ENCODE results near the gene USP5.
"Not testable (repeated sequence)": the region's sequence is repeated elsewhere in the genome, so short reads cannot be mapped to it uniquely, and the experiment has no call there.

The USP5 gene

DNA sequence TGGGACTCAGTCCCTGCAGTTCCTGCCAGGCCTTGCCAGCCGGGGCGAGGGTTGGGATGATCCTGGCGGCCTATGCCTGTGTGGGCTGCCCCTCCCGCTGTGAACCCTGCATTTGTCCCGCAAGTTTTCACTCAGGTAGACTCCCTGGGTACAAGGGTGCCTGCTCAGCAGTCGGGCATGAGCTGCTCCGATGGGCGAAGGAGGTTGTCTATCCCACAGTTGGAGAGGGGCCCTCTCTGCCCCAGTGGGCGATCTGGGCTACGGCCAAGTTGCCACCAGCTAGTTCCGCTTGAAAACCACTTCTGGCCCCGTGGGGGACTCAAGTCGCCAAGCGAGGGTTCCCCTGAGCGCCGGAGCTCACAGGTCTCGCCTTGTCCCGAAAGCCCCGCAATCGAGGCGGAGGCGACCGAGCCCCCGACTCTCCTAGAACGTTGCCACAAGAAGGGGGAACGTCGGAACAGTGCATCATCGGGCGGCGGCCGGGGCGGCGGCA, 15.0 kb downstream of the USP5 start:
- no peaks in the 10 kb centered on the region for H3K27me3 ChIP-seq (ENCODE audit: insufficient read depth, low read length, poor library complexity)
- no peak overlapping the region for H2BK5ac ChIP-seq (ENCODE audit: low read length)
- H3K4me1 ChIP-seq (ENCODE audit: control insufficient read depth, low read depth, low read length), result peaks cover 5% of the 10 kb centered on the region
- H3K4me3 ChIP-seq (ENCODE audit: low read length), result peak overlapping the region; percentile 46
- no peak overlapping the region for H3K27ac ChIP-seq (ENCODE audit: low read depth, low read length)
- H4K5ac ChIP-seq (ENCODE audit: low read length), result no peak overlapping the region
- H4K8ac ChIP-seq (ENCODE audit: low read depth, low read length), result no peak overlapping the region
- peak overlapping the region; percentile 79 for H3K9ac ChIP-seq (ENCODE audit: low read length)
- no CpG with 5 or more reads among the region's 33 CpGs for WGBS (ENCODE audit: extremely low coverage, insufficient coverage, low lambda C conversion rate)
- no peak for DNase-seq
- H3K4ac ChIP-seq (ENCODE audit: low read depth, low read length), result peak overlapping the region; percentile 39
- H2BK15ac ChIP-seq (replicated peaks; ENCODE audit: low read depth), result no peak overlapping the region
- peaks cover 15% of the 10 kb centered on the region for H3K79me1 ChIP-seq (ENCODE audit: low read length)
- H3K79me2 ChIP-seq (ENCODE audit: control insufficient read depth, insufficient read depth, low read length), result peaks cover 17% of the 10 kb centered on the region
- H3K36me3 ChIP-seq (ENCODE audit: control insufficient read depth, insufficient read depth, low read length), result peaks cover 10% of the 10 kb centered on the region
- peak overlapping the region; percentile 74 for H3K4me2 ChIP-seq (ENCODE audit: low read length)
- peak overlapping the region; percentile 41 for H3K18ac ChIP-seq (ENCODE audit: low read length)
- H2AK5ac ChIP-seq (ENCODE audit: low read length), result no peak overlapping the region
- H3K56ac ChIP-seq (ENCODE audit: low read length), result peak overlapping the region; percentile 90
- H2BK120ac ChIP-seq (ENCODE audit: low read depth, low read length), result no peak overlapping the region
- peak overlapping the region; percentile 48 for H3K23ac ChIP-seq (ENCODE audit: low read length)

DNA sequence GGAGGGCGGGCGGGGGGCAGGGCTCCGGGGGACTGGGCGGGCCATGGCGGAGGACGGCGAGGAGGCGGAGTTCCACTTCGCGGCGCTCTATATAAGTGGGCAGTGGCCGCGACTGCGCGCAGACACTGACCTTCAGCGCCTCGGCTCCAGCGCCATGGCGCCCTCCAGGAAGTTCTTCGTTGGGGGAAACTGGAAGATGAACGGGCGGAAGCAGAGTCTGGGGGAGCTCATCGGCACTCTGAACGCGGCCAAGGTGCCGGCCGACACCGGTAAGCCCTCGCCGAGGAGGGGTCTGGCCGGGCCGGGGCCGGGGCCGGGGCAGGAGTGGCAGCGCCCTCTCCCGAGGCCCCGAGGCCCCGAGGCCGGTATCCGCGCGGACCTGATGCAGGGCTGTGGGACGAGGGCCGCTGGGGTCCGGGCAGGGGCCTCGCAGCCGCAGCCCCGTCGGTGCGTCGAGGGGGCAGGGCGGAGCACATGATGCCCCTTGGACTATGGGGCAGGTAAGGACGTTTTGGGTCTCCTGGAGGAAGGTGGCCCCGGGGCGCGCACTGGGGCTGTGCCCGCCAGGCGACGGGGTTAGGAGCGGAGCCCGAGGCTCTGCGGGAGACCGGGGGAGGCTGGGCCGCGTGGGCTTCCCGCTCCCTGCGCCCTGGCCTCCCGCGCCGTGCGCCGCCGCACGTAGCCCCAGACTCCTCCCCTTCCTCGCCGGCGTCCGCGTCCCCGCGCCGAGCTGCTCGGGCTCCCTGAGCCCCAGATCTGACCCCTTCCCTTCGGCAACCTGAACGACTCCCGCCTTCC, 15.7 kb downstream of the USP5 start, which contains the start of gene TPI1:
TSS of gene TPI1 (plus strand) at position 119 of the 798 bp plus-strand sequence. CDS start at position 155, 36 bp downstream.
- DNase-seq, result peak; percentile 80
- Histone ChIP-seq H3K79me2 (ENCODE audit: control insufficient read depth, insufficient read depth, low read length) (peaks cover 17% of the 10 kb centered on the region), H3K27ac (ENCODE audit: low read depth, low read length) (peak within 1 kb of the TSS; percentile 82), H3K4me2 (ENCODE audit: low read length) (peak within 1 kb of the TSS; percentile 99), H2BK15ac (replicated peaks; ENCODE audit: low read depth) (no peak within 1 kb of the TSS), H3K18ac (ENCODE audit: low read length) (peak within 1 kb of the TSS; percentile 91), H3K23ac (ENCODE audit: low read length) (peak within 1 kb of the TSS; percentile 91), H4K5ac (ENCODE audit: low read length) (no peak within 1 kb of the TSS), H4K8ac (ENCODE audit: low read depth, low read length) (peak within 1 kb of the TSS; percentile 7), H3K56ac (ENCODE audit: low read length) (peak within 1 kb of the TSS; percentile 97), H3K9ac (ENCODE audit: low read length) (peak within 1 kb of the TSS; percentile 100), H2BK5ac (ENCODE audit: low read length) (peak within 1 kb of the TSS; percentile 81), H3K79me1 (ENCODE audit: low read length) (peaks cover 15% of the 10 kb centered on the region), H3K4me3 (ENCODE audit: low read length) (peak within 1 kb of the TSS; percentile 93), H3K27me3 (ENCODE audit: insufficient read depth, low read length, poor library complexity) (no peaks in the 10 kb centered on the region), H2AK5ac (ENCODE audit: low read length) (peak within 1 kb of the TSS; percentile 55), H3K4ac (ENCODE audit: low read depth, low read length) (peak within 1 kb of the TSS; percentile 83), H3K36me3 (ENCODE audit: control insufficient read depth, insufficient read depth, low read length) (peaks cover 10% of the 10 kb centered on the region), H2BK120ac (ENCODE audit: low read depth, low read length) (no peak within 1 kb of the TSS), H3K4me1 (ENCODE audit: control insufficient read depth, low read depth, low read length) (peaks cover 5% of the 10 kb centered on the region)
- no CpG with 5 or more reads among the region's 86 CpGs for WGBS (ENCODE audit: extremely low coverage, insufficient coverage, low lambda C conversion rate)

DNA sequence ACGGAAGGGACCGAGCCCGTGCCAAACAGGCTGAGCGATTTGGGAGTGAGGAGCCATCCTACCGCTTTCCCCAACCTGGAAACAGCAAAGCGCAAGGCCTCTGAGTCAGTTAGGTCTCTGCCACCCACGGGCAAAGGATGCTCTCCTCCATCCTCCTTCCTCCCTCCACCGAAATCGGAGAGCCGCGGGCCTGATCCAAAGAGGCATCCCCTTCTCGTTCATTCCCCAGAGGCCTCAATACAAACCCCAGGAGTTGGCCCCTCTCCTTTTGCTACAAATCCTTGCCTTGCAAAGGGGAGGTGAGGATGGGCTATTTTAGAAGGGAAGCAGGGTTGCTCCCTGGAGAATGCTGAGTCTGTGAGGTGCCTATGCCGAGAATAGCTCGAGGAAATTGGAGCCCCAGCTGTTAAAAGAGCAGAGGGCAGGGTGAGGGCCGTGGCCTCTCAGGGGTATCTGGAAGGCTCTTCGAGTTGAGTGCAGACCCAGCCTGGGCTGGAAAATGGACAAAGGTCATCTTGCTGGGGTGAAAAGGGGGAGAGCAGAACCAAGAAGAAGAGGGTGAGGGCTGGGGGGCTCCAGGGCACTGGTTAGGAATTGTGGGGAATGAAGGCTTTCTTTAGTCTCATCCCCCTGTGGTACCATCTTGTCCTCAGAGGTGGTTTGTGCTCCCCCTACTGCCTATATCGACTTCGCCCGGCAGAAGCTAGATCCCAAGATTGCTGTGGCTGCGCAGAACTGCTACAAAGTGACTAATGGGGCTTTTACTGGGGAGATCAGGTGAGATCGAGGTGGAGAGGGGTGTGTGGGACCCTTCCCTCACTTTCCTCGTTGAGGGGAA, 16.5 kb downstream of the USP5 start:
- Histone ChIP-seq H3K36me3 (ENCODE audit: control insufficient read depth, insufficient read depth, low read length) (peaks cover 7% of the 10 kb centered on the region), H3K56ac (ENCODE audit: low read length) (peak overlapping the region; percentile 97), H3K4me1 (ENCODE audit: control insufficient read depth, low read depth, low read length) (peaks cover 5% of the 10 kb centered on the region), H3K4me3 (ENCODE audit: low read length) (peak overlapping the region; percentile 93), H4K5ac (ENCODE audit: low read length) (no peak overlapping the region), H3K9ac (ENCODE audit: low read length) (peak overlapping the region; percentile 100), H3K4ac (ENCODE audit: low read depth, low read length) (no peak overlapping the region), H2BK120ac (ENCODE audit: low read depth, low read length) (no peak overlapping the region), H2BK15ac (replicated peaks; ENCODE audit: low read depth) (no peak overlapping the region), H3K27ac (ENCODE audit: low read depth, low read length) (peak overlapping the region; percentile 82), H3K79me2 (ENCODE audit: control insufficient read depth, insufficient read depth, low read length) (peaks cover 19% of the 10 kb centered on the region), H3K4me2 (ENCODE audit: low read length) (peak overlapping the region; percentile 99), H3K27me3 (ENCODE audit: insufficient read depth, low read length, poor library complexity) (no peaks in the 10 kb centered on the region), H3K23ac (ENCODE audit: low read length) (peak overlapping the region; percentile 91), H3K79me1 (ENCODE audit: low read length) (peaks cover 15% of the 10 kb centered on the region), H3K18ac (ENCODE audit: low read length) (no peak overlapping the region), H2AK5ac (ENCODE audit: low read length) (no peak overlapping the region), H2BK5ac (ENCODE audit: low read length) (no peak overlapping the region), H4K8ac (ENCODE audit: low read depth, low read length) (no peak overlapping the region)
- DNase-seq, result peak; percentile 53
- no CpG with 5 or more reads among the region's 22 CpGs for WGBS (ENCODE audit: extremely low coverage, insufficient coverage, low lambda C conversion rate)

- H3K18ac ChIP-seq (ENCODE audit: low read length), result no peak overlapping the region
- H3K27me3 ChIP-seq (ENCODE audit: insufficient read depth, low read length, poor library complexity), result no peaks in the 10 kb centered on the region
- H3K4me1 ChIP-seq (ENCODE audit: control insufficient read depth, low read depth, low read length), result peaks cover 5% of the 10 kb centered on the region
- peaks cover 6% of the 10 kb centered on the region for H3K36me3 ChIP-seq (ENCODE audit: control insufficient read depth, insufficient read depth, low read length)
- H2BK120ac ChIP-seq (ENCODE audit: low read depth, low read length), result no peak overlapping the region
- DNase-seq, result peak; percentile 97
- no peak overlapping the region for H3K4ac ChIP-seq (ENCODE audit: low read depth, low read length)
- peak overlapping the region; percentile 99 for H3K4me2 ChIP-seq (ENCODE audit: low read length)
- H3K9ac ChIP-seq (ENCODE audit: low read length), result peak overlapping the region; percentile 100
- no peak overlapping the region for H3K23ac ChIP-seq (ENCODE audit: low read length)
- no peak overlapping the region for H4K8ac ChIP-seq (ENCODE audit: low read depth, low read length)
- no peak overlapping the region for H2BK5ac ChIP-seq (ENCODE audit: low read length)
- WGBS (ENCODE audit: extremely low coverage, insufficient coverage, low lambda C conversion rate), result no CpG with 5 or more reads among the region's 12 CpGs
- peaks cover 19% of the 10 kb centered on the region for H3K79me2 ChIP-seq (ENCODE audit: control insufficient read depth, insufficient read depth, low read length)
- H3K27ac ChIP-seq (ENCODE audit: low read depth, low read length), result no peak overlapping the region
- no peak overlapping the region for H2AK5ac ChIP-seq (ENCODE audit: low read length)
- no peak overlapping the region for H4K5ac ChIP-seq (ENCODE audit: low read length)
- peak overlapping the region; percentile 97 for H3K56ac ChIP-seq (ENCODE audit: low read length)
- H2BK15ac ChIP-seq (replicated peaks; ENCODE audit: low read depth), result no peak overlapping the region
- peaks cover 15% of the 10 kb centered on the region for H3K79me1 ChIP-seq (ENCODE audit: low read length)
- H3K4me3 ChIP-seq (ENCODE audit: low read length), result peak overlapping the region; percentile 93
These were observed 17.4 kb downstream of the USP5 start for GRCh38 chr12:6869049-6870021.

GRCh38 chr12:6870304-6870703, 18.4 kb downstream of the USP5 start:
- Histone ChIP-seq H3K79me1 (ENCODE audit: low read length) (peaks cover 16% of the 10 kb centered on the region), H3K79me2 (ENCODE audit: control insufficient read depth, insufficient read depth, low read length) (peaks cover 19% of the 10 kb centered on the region)
- not testable (repeated sequence) for H3K4ac ChIP-seq (ENCODE audit: low read depth, low read length); H3K36me3 ChIP-seq (ENCODE audit: control insufficient read depth, insufficient read depth, low read length); H3K23ac ChIP-seq (ENCODE audit: low read length); DNase-seq; H3K56ac ChIP-seq (ENCODE audit: low read length); H3K9ac ChIP-seq (ENCODE audit: low read length); H2BK15ac ChIP-seq (replicated peaks; ENCODE audit: low read depth); H3K4me2 ChIP-seq (ENCODE audit: low read length); H3K27ac ChIP-seq (ENCODE audit: low read depth, low read length); H4K5ac ChIP-seq (ENCODE audit: low read length); H3K4me3 ChIP-seq (ENCODE audit: low read length); H3K18ac ChIP-seq (ENCODE audit: low read length); H2BK5ac ChIP-seq (ENCODE audit: low read length); H2BK120ac ChIP-seq (ENCODE audit: low read depth, low read length); H2AK5ac ChIP-seq (ENCODE audit: low read length); H3K4me1 ChIP-seq (ENCODE audit: control insufficient read depth, low read depth, low read length); H3K27me3 ChIP-seq (ENCODE audit: insufficient read depth, low read length, poor library complexity); H4K8ac ChIP-seq (ENCODE audit: low read depth, low read length)
- WGBS (ENCODE audit: extremely low coverage, insufficient coverage, low lambda C conversion rate), result no CpG with 5 or more reads among the region's 4 CpGs

All from mesendoderm (in vitro differentiated cells).